Neural cell (in vitro differentiated cells): ENCODE results near the gene ACTN1.

Source experiments
- EP300 ChIP-seq: fragments of 450-650 bp; conservative IDR thresholded peaks from 2 replicates; pipeline ENCODE4 v1.6.1; 2014; ENCODE audit warnings: antibody characterized with exemption, mild to moderate bottlenecking, moderate library complexity; ENCODE audit not compliant: poor library complexity, severe bottlenecking
- EZH2 ChIP-seq: fragments of 200-600, 300-800 bp; shearing (Covaris generic), sonication (generic); IDR thresholded peaks from 2 replicates; pipeline ENCODE4 v1.6.1; 2014; ENCODE audit warnings: antibody characterized with exemption, low read length, borderline replicate concordance, mild to moderate bottlenecking; ENCODE audit not compliant: insufficient read depth, poor library complexity, severe bottlenecking
- MXI1 ChIP-seq: fragments of 450-650 bp; conservative IDR thresholded peaks from 2 replicates; pipeline ENCODE4 v1.6.1; 2014; ENCODE audit warnings: antibody characterized with exemption, mild to moderate bottlenecking; ENCODE audit not compliant: poor library complexity, severe bottlenecking
- RAD21 ChIP-seq: fragments of 450-650 bp; conservative IDR thresholded peaks from 2 replicates; pipeline ENCODE4 v1.6.1; 2014; ENCODE audit warnings: antibody characterized with exemption, mild to moderate bottlenecking, moderate library complexity
- SMC3 ChIP-seq: fragments of 450-650 bp; conservative IDR thresholded peaks from 2 replicates; pipeline ENCODE4 v1.6.1; 2014; ENCODE audit warnings: antibody characterized with exemption, mild to moderate bottlenecking, moderate library complexity; ENCODE audit not compliant: poor library complexity
- TAF1 ChIP-seq: IDR thresholded peaks from 2 replicates; pipeline ENCODE4 v1.6.1; 2012; ENCODE audit warnings: low read depth
- TF ChIP-seq, protein P1 (sequence below): fragments of 450-650 bp; IDR thresholded peaks from 2 replicates; pipeline ENCODE4 v1.5.1; 2014; ENCODE audit warnings: antibody characterized with exemption, mild to moderate bottlenecking, moderate library complexity; ENCODE audit not compliant: poor library complexity, severe bottlenecking
- TF ChIP-seq, protein P2 (sequence below): IDR thresholded peaks from 2 replicates; pipeline ENCODE4 v1.6.1; 2012; ENCODE audit warnings: borderline replicate concordance

DNA sequence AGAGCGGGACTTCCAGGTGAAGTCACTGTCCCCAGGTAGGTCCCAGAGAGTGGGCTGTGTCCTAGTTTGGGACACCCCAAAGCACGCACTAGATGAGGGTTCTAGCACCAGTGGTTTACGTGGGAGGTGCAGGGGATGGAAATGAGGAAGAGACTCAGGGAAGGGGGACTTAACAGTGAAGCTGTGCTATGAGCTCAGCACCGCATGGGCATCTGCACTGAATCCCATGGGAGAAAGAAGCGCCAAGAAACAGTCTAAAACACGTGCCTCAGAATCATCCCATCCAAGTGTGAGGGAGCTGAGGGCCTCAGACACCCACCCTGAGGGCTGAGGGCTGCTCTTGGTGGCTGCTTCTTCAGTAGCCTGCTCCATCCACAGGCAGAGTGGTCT is 114.7 kb downstream of the ACTN1 start:
- TF ChIP-seq TAF1: no peak
- TF ChIP-seq, protein P1, sequence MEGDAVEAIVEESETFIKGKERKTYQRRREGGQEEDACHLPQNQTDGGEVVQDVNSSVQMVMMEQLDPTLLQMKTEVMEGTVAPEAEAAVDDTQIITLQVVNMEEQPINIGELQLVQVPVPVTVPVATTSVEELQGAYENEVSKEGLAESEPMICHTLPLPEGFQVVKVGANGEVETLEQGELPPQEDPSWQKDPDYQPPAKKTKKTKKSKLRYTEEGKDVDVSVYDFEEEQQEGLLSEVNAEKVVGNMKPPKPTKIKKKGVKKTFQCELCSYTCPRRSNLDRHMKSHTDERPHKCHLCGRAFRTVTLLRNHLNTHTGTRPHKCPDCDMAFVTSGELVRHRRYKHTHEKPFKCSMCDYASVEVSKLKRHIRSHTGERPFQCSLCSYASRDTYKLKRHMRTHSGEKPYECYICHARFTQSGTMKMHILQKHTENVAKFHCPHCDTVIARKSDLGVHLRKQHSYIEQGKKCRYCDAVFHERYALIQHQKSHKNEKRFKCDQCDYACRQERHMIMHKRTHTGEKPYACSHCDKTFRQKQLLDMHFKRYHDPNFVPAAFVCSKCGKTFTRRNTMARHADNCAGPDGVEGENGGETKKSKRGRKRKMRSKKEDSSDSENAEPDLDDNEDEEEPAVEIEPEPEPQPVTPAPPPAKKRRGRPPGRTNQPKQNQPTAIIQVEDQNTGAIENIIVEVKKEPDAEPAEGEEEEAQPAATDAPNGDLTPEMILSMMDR: no peak
- no peak for TF ChIP-seq EZH2
- no peak for TF ChIP-seq RAD21
- no peak for TF ChIP-seq EP300
- TF ChIP-seq, protein P2, sequence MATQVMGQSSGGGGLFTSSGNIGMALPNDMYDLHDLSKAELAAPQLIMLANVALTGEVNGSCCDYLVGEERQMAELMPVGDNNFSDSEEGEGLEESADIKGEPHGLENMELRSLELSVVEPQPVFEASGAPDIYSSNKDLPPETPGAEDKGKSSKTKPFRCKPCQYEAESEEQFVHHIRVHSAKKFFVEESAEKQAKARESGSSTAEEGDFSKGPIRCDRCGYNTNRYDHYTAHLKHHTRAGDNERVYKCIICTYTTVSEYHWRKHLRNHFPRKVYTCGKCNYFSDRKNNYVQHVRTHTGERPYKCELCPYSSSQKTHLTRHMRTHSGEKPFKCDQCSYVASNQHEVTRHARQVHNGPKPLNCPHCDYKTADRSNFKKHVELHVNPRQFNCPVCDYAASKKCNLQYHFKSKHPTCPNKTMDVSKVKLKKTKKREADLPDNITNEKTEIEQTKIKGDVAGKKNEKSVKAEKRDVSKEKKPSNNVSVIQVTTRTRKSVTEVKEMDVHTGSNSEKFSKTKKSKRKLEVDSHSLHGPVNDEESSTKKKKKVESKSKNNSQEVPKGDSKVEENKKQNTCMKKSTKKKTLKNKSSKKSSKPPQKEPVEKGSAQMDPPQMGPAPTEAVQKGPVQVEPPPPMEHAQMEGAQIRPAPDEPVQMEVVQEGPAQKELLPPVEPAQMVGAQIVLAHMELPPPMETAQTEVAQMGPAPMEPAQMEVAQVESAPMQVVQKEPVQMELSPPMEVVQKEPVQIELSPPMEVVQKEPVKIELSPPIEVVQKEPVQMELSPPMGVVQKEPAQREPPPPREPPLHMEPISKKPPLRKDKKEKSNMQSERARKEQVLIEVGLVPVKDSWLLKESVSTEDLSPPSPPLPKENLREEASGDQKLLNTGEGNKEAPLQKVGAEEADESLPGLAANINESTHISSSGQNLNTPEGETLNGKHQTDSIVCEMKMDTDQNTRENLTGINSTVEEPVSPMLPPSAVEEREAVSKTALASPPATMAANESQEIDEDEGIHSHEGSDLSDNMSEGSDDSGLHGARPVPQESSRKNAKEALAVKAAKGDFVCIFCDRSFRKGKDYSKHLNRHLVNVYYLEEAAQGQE: no peak
- TF ChIP-seq MXI1: no peak
- no peak for TF ChIP-seq SMC3
